Lung microvascular endothelial cell (primary cell): ENCODE data around the gene CPNE4. TPM values are rescaled to one million over a fixed set of nuclear protein-coding genes. Genes with fewer than 3 reads are reported as not detected.
A peak's percentile ranks its signal among the peaks of the same experiment; 100 is the strongest.
"Not testable (repeated sequence)": the region's sequence is repeated elsewhere in the genome, so short reads cannot be mapped to it uniquely, and the experiment has no call there.

Experiments used
- DNase-seq, 2 donors: peaks; one replicate each; pipeline versions ENCODE4 v3.0.0 to v3.0.0-alpha.2; 2010; ENCODE audit warnings: low read depth in 2 of 2
- total RNA-seq: library from RNA; depleted of rRNA; stranded (reverse); fragments of >200 nt; gene quantifications from 2 replicates; pipeline ENCODE4 v1.2.1, GENCODE V29; 2014

The CPNE4 gene
- total RNA-seq, 1 donor from 2014 or later, result not detected

GRCh38 chr3:132016061-132017041 lies 18.5 kb downstream of the CPNE4 start:
- DNase-seq, result no peak

GRCh38 chr3:132014105-132014504 lies 20.7 kb downstream of the CPNE4 start:
- no peak for DNase-seq

GRCh38 chr3:132009241-132009640 lies 25.6 kb downstream of the CPNE4 start:
- no peak for DNase-seq

- no peak for DNase-seq
Measured at GRCh38 chr3:132008837-132009236, 26.0 kb downstream of the CPNE4 start.

- DNase-seq, result no peak
Measured at GRCh38 chr3:132007617-132008016, 27.2 kb downstream of the CPNE4 start.

- DNase-seq, result peak; percentile 45 to 56
Measured at GRCh38 chr3:132006605-132007204, 28.1 kb downstream of the CPNE4 start.

GRCh38 chr3:132004571-132004970 lies 30.2 kb downstream of the CPNE4 start:
- peak in 1 of 2 donors; percentile 9 for DNase-seq

- no peak for DNase-seq
Measured at GRCh38 chr3:132003685-132004084, 31.1 kb downstream of the CPNE4 start.

- DNase-seq, result no peak
Measured at GRCh38 chr3:132001999-132002398, 32.8 kb downstream of the CPNE4 start.

GRCh38 chr3:132001036-132001435 lies 33.8 kb downstream of the CPNE4 start:
- DNase-seq, result peak in 1 of 2 donors; percentile 36

- DNase-seq, result no peak
Measured at GRCh38 chr3:131998027-131998426, 36.8 kb downstream of the CPNE4 start.

GRCh38 chr3:131995891-131996290 lies 38.9 kb downstream of the CPNE4 start:
- DNase-seq, result no peak

GRCh38 chr3:131989318-131989717 lies 45.5 kb downstream of the CPNE4 start:
- no peak for DNase-seq

- no peak for DNase-seq
Measured at GRCh38 chr3:131988209-131988608, 46.6 kb downstream of the CPNE4 start.

GRCh38 chr3:131983689-131984088 lies 51.1 kb downstream of the CPNE4 start:
- DNase-seq, result no peak

GRCh38 chr3:131981323-131981722 lies 53.5 kb downstream of the CPNE4 start:
- DNase-seq, result no peak

- no peak for DNase-seq
Measured at GRCh38 chr3:131976448-131976847, 58.4 kb downstream of the CPNE4 start.

GRCh38 chr3:131975047-131975446 lies 59.8 kb downstream of the CPNE4 start:
- no peak for DNase-seq

- no peak for DNase-seq
Measured at GRCh38 chr3:131973731-131974130, 61.1 kb downstream of the CPNE4 start.

GRCh38 chr3:131972550-131972949 lies 62.3 kb downstream of the CPNE4 start:
- DNase-seq, result no peak

GRCh38 chr3:131972091-131972490 lies 62.7 kb downstream of the CPNE4 start:
- no peak for DNase-seq

- DNase-seq, result not testable (repeated sequence)
Measured at GRCh38 chr3:131963442-131963841, 71.4 kb downstream of the CPNE4 start.

- no peak for DNase-seq
Measured at GRCh38 chr3:131962982-131963381, 71.8 kb downstream of the CPNE4 start.
